Ectodermal cell (in vitro differentiated cells): ENCODE measurements around the gene AADACL4.

Experiments
- H3K27ac ChIP-seq: 2 replicates; pipeline ENCODE4 v1.7.0; 2013; ENCODE audit warnings: mild to moderate bottlenecking, low read depth, low read length; ENCODE audit not compliant: insufficient read depth, poor library complexity, severe bottlenecking
- H3K27me3 ChIP-seq: 2 replicates; pipeline ENCODE4 v1.7.0; 2013; ENCODE audit warnings: mild to moderate bottlenecking, low read length; ENCODE audit not compliant: insufficient read depth, control insufficient read depth, poor library complexity, severe bottlenecking
- H3K36me3 ChIP-seq: one replicate; pipeline ENCODE4 v1.7.0; 2013; ENCODE audit warnings: low read length; ENCODE audit not compliant: control insufficient read depth, insufficient read depth
- H3K4me1 ChIP-seq: one replicate; pipeline ENCODE4 v1.7.0; 2013; ENCODE audit warnings: low read length; ENCODE audit not compliant: control insufficient read depth, insufficient read depth
- H3K4me3 ChIP-seq: 2 replicates; pipeline ENCODE4 v1.7.0; 2013; ENCODE audit warnings: low read depth, low read length, control low read depth; ENCODE audit not compliant: insufficient read depth
- H3K9me3 ChIP-seq: 2 replicates; pipeline ENCODE4 v1.7.0; 2013; ENCODE audit warnings: mild to moderate bottlenecking, low read length, moderate library complexity; ENCODE audit not compliant: control insufficient read depth
- WGBS, 2 experiments: methylation state at CpG; one replicate each; pipeline ENCODE4 v1.1.7; 2013; ENCODE audit warnings: missing lambda C conversion rate in 2 of 2; 5-methylcytosine and 5-hydroxymethylcytosine counted together

The AADACL4 gene

GRCh38 chr1:12601700-12602658 lies 41.9 kb upstream of the AADACL4 start:
- peaks cover 12% of the 10 kb centered on the region for H3K4me1 ChIP-seq
- H3K27ac ChIP-seq, result no peak overlapping the region
- H3K36me3 ChIP-seq, result no peaks in the 10 kb centered on the region
- peaks cover 4% of the 10 kb centered on the region for H3K27me3 ChIP-seq
- 67 to 72% methylated on average over 13 of the region's 13 CpGs for WGBS, 2 experiments
- no peaks in the 10 kb centered on the region for H3K9me3 ChIP-seq
- H3K4me3 ChIP-seq, result no peak overlapping the region

- 80 to 88% methylated on average over 6 of the region's 6 CpGs for WGBS, 2 experiments
- no peaks in the 10 kb centered on the region for H3K9me3 ChIP-seq
- no peak overlapping the region for H3K27ac ChIP-seq
- no peak overlapping the region for H3K4me3 ChIP-seq
- no peaks in the 10 kb centered on the region for H3K36me3 ChIP-seq
- peaks cover 12% of the 10 kb centered on the region for H3K4me1 ChIP-seq
- peaks cover 4% of the 10 kb centered on the region for H3K27me3 ChIP-seq
These were observed 41.2 kb upstream of the AADACL4 start for GRCh38 chr1:12602659-12603024.

DNA sequence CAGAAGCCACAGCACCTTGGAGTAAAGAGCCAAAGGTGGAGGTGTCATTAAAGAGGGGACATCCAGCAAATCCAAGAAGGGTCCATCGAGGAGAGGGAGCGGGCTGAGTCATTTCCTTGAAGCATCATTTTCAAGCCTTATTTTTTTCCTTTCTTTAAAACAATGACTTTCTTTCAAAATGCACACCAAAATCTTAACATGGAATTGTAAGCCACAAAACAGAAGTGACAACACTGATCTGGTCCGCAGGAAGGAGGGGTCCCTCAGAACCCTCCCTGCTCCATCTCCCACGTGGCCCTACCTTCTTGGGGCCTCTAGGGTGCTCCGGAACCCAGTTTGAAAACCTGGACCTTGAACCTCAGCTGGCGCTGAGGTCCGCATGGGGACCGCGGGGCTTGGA lies 40.7 kb upstream of the AADACL4 start:
- Histone ChIP-seq H3K4me3 (no peak overlapping the region), H3K4me1 (peaks cover 12% of the 10 kb centered on the region), H3K27ac (no peak overlapping the region), H3K27me3 (no peaks in the 10 kb centered on the region), H3K9me3 (no peaks in the 10 kb centered on the region), H3K36me3 (no peaks in the 10 kb centered on the region)
- WGBS, 2 experiments, result 79 to 84% methylated on average over 9 of the region's 9 CpGs

GRCh38 chr1:12604114-12604874 lies 39.6 kb upstream of the AADACL4 start:
- WGBS, 2 experiments, result 54 to 60% methylated on average over 16 of the region's 16 CpGs
- Histone ChIP-seq H3K27me3 (no peaks in the 10 kb centered on the region), H3K36me3 (no peaks in the 10 kb centered on the region), H3K4me3 (no peak overlapping the region), H3K4me1 (peaks cover 12% of the 10 kb centered on the region), H3K27ac (no peak overlapping the region), H3K9me3 (no peaks in the 10 kb centered on the region)

GRCh38 chr1:12604986-12605385 lies 38.9 kb upstream of the AADACL4 start:
- Histone ChIP-seq H3K4me1 (peaks cover 12% of the 10 kb centered on the region), H3K27ac (no peak overlapping the region), H3K9me3 (no peaks in the 10 kb centered on the region), H3K36me3 (no peaks in the 10 kb centered on the region), H3K4me3 (no peak overlapping the region), H3K27me3 (no peaks in the 10 kb centered on the region)
- 82 to 83% methylated on average over 8 to 9 of the region's 9 CpGs for WGBS, 2 experiments

DNA sequence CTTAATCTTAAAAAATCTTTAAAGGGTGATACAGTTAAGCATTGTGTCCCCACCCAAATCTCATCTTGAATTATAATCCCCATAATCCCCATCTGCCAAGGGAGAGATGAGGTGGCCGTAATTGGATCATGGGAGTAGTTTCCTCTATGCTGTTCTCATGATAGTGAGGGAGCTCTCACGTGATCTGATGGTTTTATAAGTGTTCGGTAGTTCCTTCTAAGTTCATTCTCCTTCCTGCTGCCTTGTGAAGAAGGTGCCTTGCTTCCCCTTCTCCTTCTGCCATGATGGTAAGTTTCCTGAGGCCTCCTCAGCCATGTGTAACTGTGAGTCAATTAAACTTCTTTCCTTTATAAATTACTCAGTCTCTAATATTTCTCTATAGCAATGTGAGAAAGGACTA lies 36.6 kb upstream of the AADACL4 start:
- peaks cover 10% of the 10 kb centered on the region for H3K4me1 ChIP-seq
- H3K9me3 ChIP-seq, result no peaks in the 10 kb centered on the region
- no peaks in the 10 kb centered on the region for H3K36me3 ChIP-seq
- no peak overlapping the region for H3K4me3 ChIP-seq
- no peaks in the 10 kb centered on the region for H3K27me3 ChIP-seq
- H3K27ac ChIP-seq, result no peak overlapping the region
- 89 to 97% methylated on average over 3 of the region's 3 CpGs for WGBS, 2 experiments

DNA sequence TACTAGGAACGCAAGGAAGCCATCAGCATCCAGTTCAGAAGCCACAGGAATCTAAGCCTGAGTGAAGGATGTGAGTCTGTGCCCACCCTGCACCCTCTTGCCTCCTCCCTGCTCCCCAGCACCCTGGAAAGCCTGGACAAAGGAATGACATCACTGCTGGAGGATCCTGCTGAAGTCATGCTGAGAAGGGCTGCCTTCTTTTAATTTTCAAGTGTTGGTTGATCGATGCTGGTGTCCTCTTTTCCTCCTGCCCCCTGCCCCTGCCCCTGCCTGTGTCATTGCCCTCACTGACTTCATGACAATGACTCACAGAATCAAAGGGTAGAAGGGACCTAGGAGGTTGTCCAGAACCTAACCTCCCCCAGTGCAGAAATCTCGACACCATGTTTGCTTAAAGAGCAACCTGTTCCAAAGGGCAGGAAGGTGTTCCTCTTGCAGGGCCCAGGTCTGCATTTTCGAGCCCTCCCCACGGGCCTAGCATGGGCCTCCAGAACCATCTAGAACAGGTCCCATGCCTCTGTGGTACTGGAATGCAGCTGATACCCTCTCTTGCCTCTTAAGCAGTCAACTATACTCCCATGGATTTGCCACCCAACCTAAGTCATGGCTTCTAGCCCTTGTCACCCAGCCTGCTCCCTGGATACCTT lies 35.5 kb upstream of the AADACL4 start:
- no peak overlapping the region for H3K27ac ChIP-seq
- WGBS, 2 experiments, result 82 to 83% methylated on average over 5 of the region's 5 CpGs

GRCh38 chr1:12609469-12610003 lies 34.3 kb upstream of the AADACL4 start:
- WGBS, 2 experiments, result 89 to 97% methylated on average over 5 of the region's 5 CpGs
- H3K36me3 ChIP-seq, result no peaks in the 10 kb centered on the region
- peaks cover 7% of the 10 kb centered on the region for H3K27me3 ChIP-seq
- H3K4me3 ChIP-seq, result no peak overlapping the region
- no peak overlapping the region for H3K27ac ChIP-seq
- H3K4me1 ChIP-seq, result peaks cover under 1% of the 10 kb centered on the region
- no peaks in the 10 kb centered on the region for H3K9me3 ChIP-seq

More for the DNA sequence above, 35.5 kb upstream of the AADACL4 start:
- Histone ChIP-seq H3K4me3 (no peak overlapping the region), H3K4me1 (peaks cover 7% of the 10 kb centered on the region), H3K27me3 (no peaks in the 10 kb centered on the region), H3K36me3 (no peaks in the 10 kb centered on the region), H3K9me3 (no peaks in the 10 kb centered on the region)

DNA sequence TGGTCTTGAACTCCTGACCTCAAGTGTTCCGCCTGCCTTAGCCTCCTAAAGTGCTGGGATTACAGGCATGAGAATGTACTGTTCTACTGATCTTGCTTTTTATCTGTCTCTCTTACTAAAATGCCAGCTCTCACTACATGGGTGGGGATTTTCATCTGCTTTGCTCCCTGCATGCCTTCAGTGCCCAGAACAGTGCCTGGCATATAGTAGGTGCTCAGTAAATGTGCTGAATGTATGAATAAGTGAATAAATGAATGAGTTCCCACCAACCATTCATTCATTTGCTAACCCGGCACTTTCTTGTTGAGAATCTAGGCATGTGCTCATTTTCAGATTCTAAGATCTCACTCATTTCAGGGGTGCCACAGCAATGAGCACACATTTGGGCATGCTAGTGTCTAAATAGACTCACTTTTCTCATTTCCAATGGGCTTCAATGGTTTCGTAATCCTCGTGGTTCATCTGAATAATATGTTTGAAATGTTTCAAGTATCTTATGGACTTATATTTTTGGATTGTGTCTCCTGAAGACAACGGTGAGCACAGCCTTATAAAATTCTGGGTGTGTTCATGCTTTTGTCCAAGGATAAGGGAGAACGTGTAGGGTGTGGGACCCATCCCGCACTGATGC lies 33.5 kb upstream of the AADACL4 start:
- no peaks in the 10 kb centered on the region for H3K9me3 ChIP-seq
- H3K27ac ChIP-seq, result no peak overlapping the region
- H3K27me3 ChIP-seq, result peaks cover 16% of the 10 kb centered on the region
- peaks cover 6% of the 10 kb centered on the region for H3K4me1 ChIP-seq
- no peak overlapping the region for H3K4me3 ChIP-seq
- no peaks in the 10 kb centered on the region for H3K36me3 ChIP-seq
- WGBS, 2 experiments, result 91 to 96% methylated on average over 7 of the region's 7 CpGs
